Measurements from ENCODE around the gene ARHGDIB. TPM values are rescaled to one million over a fixed set of nuclear protein-coding genes. Genes with fewer than 3 reads are reported as not detected.

The ARHGDIB gene
- total RNA-seq, 1 donor from 2014 or later, result not detected

DNA sequence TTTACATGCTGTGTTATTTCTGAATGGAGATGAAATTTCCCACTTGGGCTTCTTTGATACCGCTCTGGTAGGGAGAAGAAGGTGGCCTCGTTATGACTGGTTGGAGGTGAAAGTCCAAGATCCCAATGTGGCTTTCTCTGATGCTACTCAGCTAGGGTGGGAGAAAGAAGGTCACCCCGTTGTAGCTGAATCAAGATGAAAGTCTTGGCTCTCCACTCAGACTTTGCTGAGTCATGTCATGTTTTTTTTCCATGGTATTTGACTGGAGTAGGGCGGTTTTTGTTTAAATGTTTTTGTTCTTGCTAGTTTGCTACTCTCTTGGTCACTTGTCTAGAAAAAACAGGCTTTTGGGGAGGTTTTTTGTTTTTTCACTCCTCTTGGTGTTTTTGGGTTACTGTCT, 9.1 kb upstream of the ARHGDIB start:
- Mint-ChIP-seq H3K27ac (no peak overlapping the region), H3K4me3 (no peak overlapping the region)

GRCh38 chr12:14968478-14968877, 7.1 kb upstream of the ARHGDIB start:
- no peaks in the 10 kb centered on the region for H3K9me3 ChIP-seq (ENCODE audit: low read depth)
- H3K79me2 ChIP-seq (ENCODE audit: low read depth), result no peaks in the 10 kb centered on the region
- H3F3A ChIP-seq (ENCODE audit: low read depth), result no peaks in the 10 kb centered on the region
- no peak overlapping the region for H3K27ac Mint-ChIP-seq
- H3K9me3 Mint-ChIP-seq, result no peaks in the 10 kb centered on the region
- no peak for DNase-seq (ENCODE audit: low spot score)
- no peaks in the 10 kb centered on the region for H4K20me1 ChIP-seq (ENCODE audit: low read depth)
- H3K4me3 ChIP-seq, result no peak overlapping the region
- no peak overlapping the region for H3K9ac ChIP-seq
- H3K4me3 Mint-ChIP-seq, result no peak overlapping the region
- H3K4me2 ChIP-seq, result no peak overlapping the region
- no peak overlapping the region for H3K27ac ChIP-seq
- no peaks in the 10 kb centered on the region for H3K36me3 ChIP-seq
- no peaks in the 10 kb centered on the region for H3K27me3 ChIP-seq
- no peaks in the 10 kb centered on the region for H3K36me3 Mint-ChIP-seq
- H3K27me3 Mint-ChIP-seq (ENCODE audit: insufficient read depth, low read depth), result peaks cover under 1% of the 10 kb centered on the region
- TF ChIP-seq CTCF (IDR thresholded peaks at IDR 0.05) (no peak), EZH2 (IDR thresholded peaks at IDR 0.05) (no peak), EZH2phosphoT487 (IDR thresholded peaks at IDR 0.05) (no peak)
- H2AFZ ChIP-seq (replicated peaks), result no peak overlapping the region
- peaks cover 6% of the 10 kb centered on the region for H3K4me1 Mint-ChIP-seq
- peaks cover 8% of the 10 kb centered on the region for H3K4me1 ChIP-seq

More for the DNA sequence above, 9.1 kb upstream of the ARHGDIB start:
- Histone ChIP-seq H3K79me2 (ENCODE audit: low read depth) (no peaks in the 10 kb centered on the region), H3K36me3 (no peaks in the 10 kb centered on the region), H3K4me2 (no peak overlapping the region), H3K4me3 (no peak overlapping the region), H4K20me1 (ENCODE audit: low read depth) (no peaks in the 10 kb centered on the region), H3K9ac (no peak overlapping the region), H3K27ac (no peak overlapping the region), H3K4me1 (peaks cover 8% of the 10 kb centered on the region), H2AFZ (replicated peaks) (peak overlapping the region; percentile 0), H3K9me3 (ENCODE audit: low read depth) (no peaks in the 10 kb centered on the region), H3F3A (ENCODE audit: low read depth) (no peaks in the 10 kb centered on the region), H3K27me3 (no peaks in the 10 kb centered on the region)
- DNase-seq (ENCODE audit: low spot score), result no peak
- Mint-ChIP-seq H3K9me3 (no peaks in the 10 kb centered on the region), H3K36me3 (no peaks in the 10 kb centered on the region), H3K27me3 (ENCODE audit: insufficient read depth, low read depth) (no peaks in the 10 kb centered on the region), H3K4me1 (peaks cover 6% of the 10 kb centered on the region)
- no peak for TF ChIP-seq CTCF (IDR thresholded peaks at IDR 0.05)
- no peak for TF ChIP-seq EZH2phosphoT487 (IDR thresholded peaks at IDR 0.05)
- no peak for TF ChIP-seq EZH2 (IDR thresholded peaks at IDR 0.05)

DNA sequence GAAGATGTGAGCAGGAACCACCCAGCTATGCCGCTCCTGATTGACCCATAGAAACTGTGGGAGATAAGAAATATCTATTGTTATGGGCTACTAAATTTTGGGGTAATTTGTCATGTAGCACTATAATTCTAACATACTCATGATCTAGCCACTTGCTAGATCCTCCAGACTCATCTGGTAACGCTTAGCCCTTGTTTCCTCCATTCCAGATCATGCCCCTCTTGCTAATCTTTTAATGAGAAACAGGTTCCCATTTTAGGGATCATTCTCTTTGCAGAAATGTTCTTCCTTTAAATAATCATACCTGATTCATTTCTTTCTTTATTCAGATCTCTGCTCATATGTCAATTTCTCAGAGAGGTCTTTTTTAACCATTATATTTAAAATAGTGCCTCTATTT, 3.8 kb upstream of the ARHGDIB start:
- Histone ChIP-seq H3K9ac (no peak overlapping the region), H3F3A (ENCODE audit: low read depth) (no peaks in the 10 kb centered on the region), H3K27ac (no peak overlapping the region), H3K27me3 (no peaks in the 10 kb centered on the region), H3K4me3 (no peak overlapping the region), H3K9me3 (ENCODE audit: low read depth) (no peaks in the 10 kb centered on the region), H3K4me2 (no peak overlapping the region), H3K79me2 (ENCODE audit: low read depth) (no peaks in the 10 kb centered on the region), H3K36me3 (no peaks in the 10 kb centered on the region), H3K4me1 (no peaks in the 10 kb centered on the region), H4K20me1 (ENCODE audit: low read depth) (no peaks in the 10 kb centered on the region), H2AFZ (replicated peaks) (no peak overlapping the region)
- H3K36me3 Mint-ChIP-seq, result no peaks in the 10 kb centered on the region
- H3K4me3 Mint-ChIP-seq, result no peak overlapping the region
- H3K9me3 Mint-ChIP-seq, result no peaks in the 10 kb centered on the region
- TF ChIP-seq EZH2 (IDR thresholded peaks at IDR 0.05) (no peak), EZH2phosphoT487 (IDR thresholded peaks at IDR 0.05) (no peak), CTCF (IDR thresholded peaks at IDR 0.05) (no peak)
- H3K4me1 Mint-ChIP-seq, result no peaks in the 10 kb centered on the region
- peaks cover 3% of the 10 kb centered on the region for H3K27me3 Mint-ChIP-seq (ENCODE audit: insufficient read depth, low read depth)
- H3K27ac Mint-ChIP-seq, result no peak overlapping the region
- DNase-seq (ENCODE audit: low spot score), result no peak

All from neural progenitor cell (in vitro differentiated cells).